AG09319 (cell line): Measurements from ENCODE around the gene ACOT13.
A peak's percentile ranks its signal among the peaks of the same experiment; 100 is the strongest.
"Not testable (repeated sequence)": the region's sequence is repeated elsewhere in the genome, so short reads cannot be mapped to it uniquely, and the experiment has no call there.

Source experiments
- DNase-seq: peaks from one replicate; pipeline ENCODE4 v3.0.0-alpha.2; 2010; ENCODE audit warnings: low read depth; ENCODE audit errors: extremely low read depth
- CTCF ChIP-seq: IDR thresholded peaks from 2 replicates; pipeline ENCODE4 v1.5.1; 2011; ENCODE audit warnings: low read depth, mild to moderate bottlenecking, inconsistent platforms, low read length, moderate library complexity

ACOT13 gene

GRCh38 chr6:24743265-24743943 lies 76.5 kb downstream of the ACOT13 start:
- no peak for TF ChIP-seq CTCF
- peak; percentile 86 for DNase-seq

GRCh38 chr6:24743944-24744335 lies 77.1 kb downstream of the ACOT13 start:
- no peak for DNase-seq
- no peak for TF ChIP-seq CTCF

- TF ChIP-seq CTCF = no peak
- no peak for DNase-seq
These were observed 78.0 kb downstream of the ACOT13 start for GRCh38 chr6:24744911-24745310.

- no peak for TF ChIP-seq CTCF
- DNase-seq = no peak
These were observed 82.4 kb downstream of the ACOT13 start for GRCh38 chr6:24749297-24749696.

- not testable (repeated sequence) for DNase-seq
These were observed 84.0 kb downstream of the ACOT13 start for GRCh38 chr6:24750878-24751277.

- no peak for DNase-seq
- no peak for TF ChIP-seq CTCF
These were observed 85.6 kb downstream of the ACOT13 start for GRCh38 chr6:24752503-24752902.

- TF ChIP-seq CTCF = no peak
- DNase-seq = no peak
These were observed 86.1 kb downstream of the ACOT13 start for GRCh38 chr6:24752917-24753492.

GRCh38 chr6:24753545-24753944 lies 86.7 kb downstream of the ACOT13 start:
- no peak for TF ChIP-seq CTCF
- DNase-seq = no peak

- not testable (repeated sequence) for DNase-seq
These were observed 87.5 kb downstream of the ACOT13 start for GRCh38 chr6:24754378-24754777.
